HCT116 (cell line): Measurements from ENCODE around the gene ODR4. TPM values are rescaled to one million over a fixed set of nuclear protein-coding genes. Genes with fewer than 3 reads are reported as not detected.

Experiments used
- ATAC-seq: fragments of 200-7000 bp; cut with Tn5 transposase; 2 replicates; pipeline ENCODE4 v1.9.1; 2020; ENCODE audit warnings: mild to moderate bottlenecking, moderate library complexity
- BruUV-seq: library from RNA; stranded (reverse); fragments of 400-500 nt; replicated peaks from 2 replicates; lab custom pipeline; 2021; lab: Mats Ljungman, UMichigan
- CTCF ChIA-PET: fragments of 300-600 bp; sonication (Branson Sonifier 250); formaldehyde crosslinking; loops from one replicate; lab custom pipeline; 2021; ENCODE audit warnings: antibody characterized with exemption; lab: Charles Lee
- POLR2A ChIA-PET: fragments of 300-600, 350-600 bp; sonication (Branson Sonifier 250); formaldehyde crosslinking; loops from one replicate; lab custom pipeline; 2021; ENCODE audit warnings: antibody characterized with exemption; lab: Charles Lee
- RAD21 ChIA-PET, 2 experiments: fragments of 300-600 bp; sonication (Branson Sonifier 250); formaldehyde crosslinking; loops; one replicate each; lab custom pipeline; 2023; ENCODE audit warnings: low total read pairs in 2 of 2; ENCODE audit not compliant: uncharacterized antibody in 2 of 2, unreplicated experiment in 2 of 2, low non-redundant PET in 1 of 2; lab: Charles Lee
- DNase-seq: peaks from one replicate; pipeline ENCODE4 v3.0.0-alpha.2; 2010; ENCODE audit warnings: low read depth, low spot score
- H2AFZ ChIP-seq: fragments of 200-600 bp; shearing (Covaris generic), sonication (generic); 2 replicates; pipeline ENCODE4 v1.6.1; 2017; ENCODE audit warnings: low read depth, mixed run types, mixed read lengths, antibody characterized with exemption, low read length; ENCODE audit not compliant: poor library complexity, severe bottlenecking
- H3K27ac ChIP-seq: 2 replicates; pipeline ENCODE4 v1.5.1; 2012; ENCODE audit warnings: low read depth, low read length
- H3K27me3 ChIP-seq: fragments of 200-600 bp; sonication (generic); 2 replicates; pipeline ENCODE4 v1.6.1; 2016; ENCODE audit warnings: mixed run types, low read length, mixed read lengths; ENCODE audit not compliant: insufficient read depth
- H3K36me3 ChIP-seq, 2 experiments: fragments of 200-500 bp in 1 of 2; fragments of 200-600 bp in 1 of 2; sonication (Bioruptor generic) in 1 of 2; sonication (generic) in 1 of 2; 2 replicates each; pipeline versions ENCODE4 v1.5.1 to v1.6.1; 2014 to 2016; ENCODE audit warnings: low read length in 2 of 2, inconsistent platforms in 1 of 2, mixed read lengths in 1 of 2, mixed run types in 1 of 2; ENCODE audit not compliant: insufficient read depth in 2 of 2, control insufficient read depth in 1 of 2
- H3K4me1 ChIP-seq, 2 experiments: fragments of 200-600 bp in 1 of 2; sonication (generic) in 1 of 2; 2 replicates each; pipeline versions ENCODE4 v1.5.1 to v1.6.1; 2012 to 2017; ENCODE audit warnings: low read length in 2 of 2, inconsistent platforms in 1 of 2, mild to moderate bottlenecking in 1 of 2, mixed read lengths in 1 of 2, mixed run types in 1 of 2, moderate library complexity in 1 of 2; ENCODE audit not compliant: insufficient read depth in 2 of 2, control insufficient read depth in 1 of 2
- H3K4me2 ChIP-seq: fragments of 200-600 bp; sonication (generic); 2 replicates; pipeline ENCODE4 v1.6.1; 2017; ENCODE audit warnings: mixed run types, low read length, mixed read lengths
- H3K4me3 ChIP-seq, 2 experiments: fragments of 200-600 bp in 1 of 2; sonication (generic) in 1 of 2; replicated peaks in 1 of 2; 2 replicates each; pipeline ENCODE4 v1.5.1; 2011 to 2016; ENCODE audit warnings: low read length in 2 of 2, control low read depth in 1 of 2, low read depth in 1 of 2, mild to moderate bottlenecking in 1 of 2, mixed read lengths in 1 of 2, mixed run types in 1 of 2
- H3K79me2 ChIP-seq: fragments of 200-600 bp; sonication (generic); 2 replicates; pipeline ENCODE4 v1.6.1; 2017; ENCODE audit warnings: mild to moderate bottlenecking, mixed run types, low read length, moderate library complexity, mixed read lengths; ENCODE audit not compliant: insufficient read depth
- H3K9ac ChIP-seq: fragments of 200-600 bp; sonication (generic); 2 replicates; pipeline ENCODE4 v1.6.1; 2016; ENCODE audit warnings: low read length, mixed read lengths
- H3K9me2 ChIP-seq: fragments of 200-600 bp; sonication (generic), shearing (Covaris generic); 2 replicates; pipeline ENCODE4 v1.6.1; 2017; ENCODE audit warnings: mixed run types, mild to moderate bottlenecking, moderate library complexity; ENCODE audit not compliant: insufficient read depth
- H3K9me3 ChIP-seq, 2 experiments: fragments of 200-500 bp in 1 of 2; fragments of 200-600 bp in 1 of 2; sonication (Bioruptor generic) in 1 of 2; sonication (generic) in 1 of 2; 2 replicates each; pipeline ENCODE4 v1.6.1; 2014 to 2017; ENCODE audit warnings: low read length in 2 of 2, mixed read lengths in 2 of 2, inconsistent platforms in 1 of 2, low read depth in 1 of 2, mild to moderate bottlenecking in 1 of 2, mixed run types in 1 of 2, moderate library complexity in 1 of 2; ENCODE audit not compliant: control insufficient read depth in 1 of 2, insufficient read depth in 1 of 2
- H4K20me1 ChIP-seq: fragments of 200-600 bp; sonication (generic), shearing (Covaris generic); 2 replicates; pipeline ENCODE4 v1.6.1; 2017; ENCODE audit warnings: mixed run types, mild to moderate bottlenecking, moderate library complexity; ENCODE audit not compliant: insufficient read depth
- CBX3 ChIP-seq: IDR thresholded peaks from 2 replicates; pipeline ENCODE4 v1.6.1; 2012; ENCODE audit warnings: low read depth
- CEBPB ChIP-seq: IDR thresholded peaks from 2 replicates; pipeline ENCODE4 v1.6.1; 2012; ENCODE audit warnings: low read depth
- EZH2phosphoT487 ChIP-seq: fragments of 200-600 bp; IDR thresholded peaks from 2 replicates; pipeline ENCODE4 v1.6.1; 2018; ENCODE audit warnings: antibody characterized with exemption, borderline replicate concordance
- FOSL1 ChIP-seq: IDR thresholded peaks from 2 replicates; pipeline ENCODE4 v1.6.1; 2012; ENCODE audit warnings: low read depth
- JUND ChIP-seq: IDR thresholded peaks from 2 replicates; pipeline ENCODE4 v1.6.1; 2012
- POLR2AphosphoS5 ChIP-seq: IDR thresholded peaks from 2 replicates; pipeline ENCODE4 v1.6.1; 2011; ENCODE audit warnings: mild to moderate bottlenecking, low read depth, low read length, moderate library complexity
- RAD21 ChIP-seq: IDR thresholded peaks from 2 replicates; pipeline ENCODE4 v1.6.1; 2012; ENCODE audit warnings: low read depth, mild to moderate bottlenecking
- SP1 ChIP-seq: IDR thresholded peaks from 2 replicates; pipeline ENCODE4 v1.6.1; 2012; ENCODE audit warnings: low read depth
- YY1 ChIP-seq: IDR thresholded peaks from 2 replicates; pipeline ENCODE4 v1.6.1; 2011; ENCODE audit warnings: low read length, low read depth, moderate library complexity, mild to moderate bottlenecking; ENCODE audit not compliant: insufficient replicate concordance; ENCODE audit errors: extremely low read depth
- intact Hi-C: fragments of 100-400 bp; cut with micrococcal nuclease; formaldehyde crosslinking; loops from 2 replicates; pipeline ENCODE4 v1.10.0; 2022
- total RNA-seq: library from RNA; stranded (reverse); gene quantifications from one replicate; pipeline ENCODE4 v1.2.1, GENCODE V29; 2021; ENCODE audit not compliant: unreplicated experiment
- TF ChIP-seq, protein P1 (sequence below): IDR thresholded peaks from 2 replicates; pipeline ENCODE4 v1.6.1; 2012
- TF ChIP-seq, protein P2 (sequence below): IDR thresholded peaks from 2 replicates; pipeline ENCODE4 v1.6.1; 2012

The ODR4 gene
- total RNA-seq, 1 experiment from 2014 or later, result 18.4 TPM

DNA sequence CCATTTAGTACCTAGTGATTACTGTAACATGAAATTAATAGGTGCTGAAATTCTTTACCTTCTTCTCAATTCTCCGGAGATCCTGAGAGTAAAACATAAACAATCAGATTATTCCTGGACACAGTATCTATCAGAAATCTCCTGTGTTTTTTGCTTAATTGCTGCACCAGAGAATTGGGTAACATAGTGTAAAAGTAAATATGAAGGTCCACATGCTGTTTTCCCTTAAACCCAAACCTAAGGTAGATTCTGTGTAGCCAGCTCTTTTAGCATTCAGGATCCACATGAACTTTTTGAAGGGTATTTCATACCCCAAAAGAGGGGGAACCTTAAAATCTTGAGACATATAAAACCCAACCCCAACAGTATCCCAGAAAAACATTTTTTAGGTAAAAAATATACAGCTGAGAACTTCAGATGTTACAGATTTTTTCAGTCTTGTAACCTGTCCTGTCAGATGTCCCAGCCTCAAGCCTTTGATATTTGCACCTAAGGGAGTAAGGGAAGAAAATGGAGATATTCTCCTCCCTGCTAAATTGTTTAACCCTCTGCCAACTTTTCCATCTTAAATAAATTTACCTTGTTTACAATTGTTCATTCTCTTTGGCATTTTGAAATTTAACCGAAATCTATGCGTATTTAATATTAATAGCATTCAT is 11.2 kb downstream of the ODR4 start:
- DNase-seq (no peak), ATAC-seq (no peak)
- Histone ChIP-seq H4K20me1 (0 out of 2 replicates have a peak, but pooled peaks cover 5% of the 10 kb centered on the region), H3K4me1 (no peaks in the 10 kb centered on the region), H3K9me2 (no peaks in the 10 kb centered on the region), H3K9ac (no peak overlapping the region), H3K79me2 (peaks cover 41% of the 10 kb centered on the region), H3K36me3 (peaks cover 33 to 53% of the 10 kb centered on the region in 2 experiments; a peak in 3 of 4 replicates), H3K4me3 (no peak overlapping the region), H3K9me3 (no peaks in the 10 kb centered on the region), H2AFZ (no peak overlapping the region), H3K4me2 (no peak overlapping the region), H3K27ac (no peak overlapping the region), H3K27me3 (no peaks in the 10 kb centered on the region)
- CTCF ChIA-PET, result interaction anchor here (2.4 kb wide), 1 partner anchor 17 kb away, joined by 8 read pairs; no protein-coding TSS in a partner anchor
- POLR2A ChIA-PET, result no interaction called here
- intact Hi-C loops, result no loop called here
- RAD21 ChIA-PET, result no interaction called here
- BruUV-seq, result no TSS peak
- TF ChIP-seq, protein P1, sequence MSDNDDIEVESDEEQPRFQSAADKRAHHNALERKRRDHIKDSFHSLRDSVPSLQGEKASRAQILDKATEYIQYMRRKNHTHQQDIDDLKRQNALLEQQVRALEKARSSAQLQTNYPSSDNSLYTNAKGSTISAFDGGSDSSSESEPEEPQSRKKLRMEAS, result no peak
- no peak for TF ChIP-seq RAD21
- no peak for TF ChIP-seq EZH2phosphoT487
- TF ChIP-seq CBX3, result no peak
- TF ChIP-seq, protein P2, sequence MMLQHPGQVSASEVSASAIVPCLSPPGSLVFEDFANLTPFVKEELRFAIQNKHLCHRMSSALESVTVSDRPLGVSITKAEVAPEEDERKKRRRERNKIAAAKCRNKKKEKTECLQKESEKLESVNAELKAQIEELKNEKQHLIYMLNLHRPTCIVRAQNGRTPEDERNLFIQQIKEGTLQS, result no peak
- TF ChIP-seq FOSL1, result no peak
- TF ChIP-seq POLR2AphosphoS5, result no peak
- no peak for TF ChIP-seq JUND
- TF ChIP-seq CEBPB, result no peak
- TF ChIP-seq YY1, result no peak
- TF ChIP-seq SP1, result no peak
